Measurements from ENCODE around the gene DYNC1LI1.
A peak's percentile ranks its signal among the peaks of the same experiment; 100 is the strongest.

The DYNC1LI1 gene

DNA sequence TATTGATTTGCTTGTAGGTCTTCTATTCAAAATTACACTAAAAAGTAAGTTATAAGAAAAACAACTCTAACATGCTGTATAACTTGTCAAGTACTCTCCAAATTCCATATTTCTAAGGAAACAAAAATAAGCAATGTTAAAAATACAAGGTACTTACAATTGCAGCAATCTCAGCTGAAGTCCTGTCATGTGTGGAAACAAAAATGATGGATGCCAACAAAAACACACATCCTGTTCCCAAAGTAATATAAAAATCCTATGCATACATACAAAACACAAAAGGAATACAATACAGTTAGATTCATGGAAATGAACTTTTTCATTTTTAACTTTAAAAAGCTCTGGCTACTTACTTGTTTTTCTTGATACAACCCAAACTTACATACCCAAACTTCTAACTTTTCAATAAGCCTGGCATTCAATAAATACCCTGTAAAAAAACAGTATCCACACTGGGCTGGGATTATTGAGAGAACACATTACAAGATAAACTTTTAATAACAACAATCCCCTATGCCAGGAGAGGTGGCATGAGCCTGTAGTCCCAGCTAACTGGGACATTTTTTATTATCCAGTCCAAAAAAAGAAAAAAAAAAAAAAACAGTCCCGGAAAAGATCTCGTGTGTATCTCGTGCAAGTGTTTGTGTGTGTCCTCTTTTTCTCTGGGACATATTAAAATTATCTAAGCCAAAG lies 82.7 kb downstream of the DYNC1LI1 start:
- DNase-seq: no peak

DNA sequence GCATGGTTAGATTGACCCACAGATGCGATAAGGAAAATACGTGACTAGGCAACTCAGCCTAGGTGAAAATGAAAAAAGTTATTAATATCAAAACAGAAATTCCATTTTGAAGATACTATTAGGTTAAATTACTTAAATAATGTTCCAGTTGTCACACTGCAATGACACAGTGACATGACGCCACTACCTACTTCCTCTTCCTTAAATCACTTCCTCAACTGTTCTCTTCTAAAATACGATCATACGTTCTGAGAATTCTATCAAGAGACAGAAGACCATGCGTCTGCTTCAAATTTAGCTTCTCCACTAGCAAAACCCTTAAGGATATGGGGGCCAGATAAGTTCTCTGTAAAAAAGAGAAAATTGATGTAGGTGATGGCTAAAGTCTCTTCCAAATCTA lies 86.2 kb downstream of the DYNC1LI1 start:
- DNase-seq: peak; percentile 63

GRCh38 chr3:32483772-32484171 lies 86.9 kb downstream of the DYNC1LI1 start:
- DNase-seq: no peak

DNA sequence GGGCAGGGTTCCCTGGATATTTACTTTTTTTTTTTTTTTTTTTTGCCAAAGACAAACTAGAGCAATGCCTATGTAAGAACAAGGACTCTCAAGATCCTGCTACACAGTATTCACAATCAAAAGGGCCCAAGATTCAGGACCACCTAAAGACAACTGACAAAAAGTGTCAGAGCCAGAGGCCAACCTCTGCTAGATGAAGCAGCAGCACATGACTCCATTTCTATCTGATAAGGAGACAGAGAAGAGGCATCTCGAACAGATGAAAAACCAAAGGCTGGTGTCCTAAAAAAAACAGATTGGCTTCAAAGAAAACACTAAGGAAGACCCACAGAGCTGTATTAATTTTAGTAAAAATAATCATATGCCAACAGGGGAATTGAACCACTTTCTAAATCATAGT lies 88.0 kb downstream of the DYNC1LI1 start:
- DNase-seq: no peak

GRCh38 chr3:32481791-32482631 lies 88.6 kb downstream of the DYNC1LI1 start:
- DNase-seq: no peak

DNA sequence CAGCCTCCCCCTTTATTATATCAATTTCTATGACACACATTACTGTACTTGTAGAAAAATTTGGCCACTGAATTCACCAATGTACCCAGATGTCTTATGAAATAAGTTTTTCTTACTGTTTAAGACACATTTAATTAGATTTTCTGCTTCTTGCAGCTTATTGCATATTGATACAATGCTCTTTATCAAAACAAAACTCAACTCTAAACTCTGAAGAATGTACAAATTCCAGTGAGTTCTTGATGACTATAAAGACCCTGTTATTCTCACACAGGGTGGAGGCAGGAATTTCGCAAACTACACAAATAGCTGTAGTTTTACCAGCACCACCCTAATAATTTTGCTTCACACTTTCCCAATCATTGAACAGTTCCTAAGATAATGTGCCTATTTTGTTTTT lies 90.1 kb downstream of the DYNC1LI1 start:
- no peak for DNase-seq
